ENCODE data around the gene ZNF777.
"Not testable (repeated sequence)": the region's sequence is repeated elsewhere in the genome, so short reads cannot be mapped to it uniquely, and the experiment has no call there.

The ZNF777 gene

DNA sequence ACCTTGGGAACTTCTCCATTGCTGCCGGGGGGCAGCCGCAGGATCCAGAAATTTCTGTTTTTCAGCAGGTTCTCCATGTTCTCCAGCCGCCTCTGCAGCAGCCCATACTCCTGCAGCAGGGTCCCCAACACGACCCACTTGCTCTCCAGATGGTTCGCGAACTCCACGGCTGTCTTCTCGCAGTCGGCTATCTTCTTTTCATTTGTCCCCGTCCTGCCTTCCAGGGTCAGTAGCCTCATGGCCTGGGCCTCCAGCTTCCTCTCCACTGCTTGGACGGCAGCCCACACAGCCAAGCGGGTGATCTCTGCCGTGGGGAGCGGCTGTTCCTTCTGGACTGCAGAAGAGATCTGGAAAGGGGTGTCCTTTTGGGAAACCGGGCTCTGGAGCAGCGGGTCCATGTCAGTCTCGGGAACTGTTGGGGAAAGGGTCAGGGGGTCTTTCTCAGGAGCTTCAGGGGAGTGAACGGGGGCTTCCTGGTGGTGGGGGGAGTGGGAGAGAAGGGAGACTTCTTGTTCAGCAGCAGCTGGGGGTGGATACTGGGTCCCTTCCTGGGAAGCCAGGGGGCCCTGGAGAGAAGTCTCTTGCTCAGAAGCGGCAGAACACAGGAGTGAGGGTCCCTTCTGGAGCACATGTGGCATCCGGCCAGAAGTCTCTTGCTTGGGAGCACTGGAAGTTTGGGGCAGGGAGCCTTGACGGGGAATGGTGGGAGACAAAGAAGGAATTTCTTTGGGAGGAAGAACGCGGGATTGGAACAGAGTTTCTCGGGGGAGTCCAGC lies 5.5 kb downstream of the ZNF777 start:
- H3K4me3 ChIP-seq (ENCODE audit: low read depth, low read length) = no peak overlapping the region
- TF ChIP-seq, protein P1, sequence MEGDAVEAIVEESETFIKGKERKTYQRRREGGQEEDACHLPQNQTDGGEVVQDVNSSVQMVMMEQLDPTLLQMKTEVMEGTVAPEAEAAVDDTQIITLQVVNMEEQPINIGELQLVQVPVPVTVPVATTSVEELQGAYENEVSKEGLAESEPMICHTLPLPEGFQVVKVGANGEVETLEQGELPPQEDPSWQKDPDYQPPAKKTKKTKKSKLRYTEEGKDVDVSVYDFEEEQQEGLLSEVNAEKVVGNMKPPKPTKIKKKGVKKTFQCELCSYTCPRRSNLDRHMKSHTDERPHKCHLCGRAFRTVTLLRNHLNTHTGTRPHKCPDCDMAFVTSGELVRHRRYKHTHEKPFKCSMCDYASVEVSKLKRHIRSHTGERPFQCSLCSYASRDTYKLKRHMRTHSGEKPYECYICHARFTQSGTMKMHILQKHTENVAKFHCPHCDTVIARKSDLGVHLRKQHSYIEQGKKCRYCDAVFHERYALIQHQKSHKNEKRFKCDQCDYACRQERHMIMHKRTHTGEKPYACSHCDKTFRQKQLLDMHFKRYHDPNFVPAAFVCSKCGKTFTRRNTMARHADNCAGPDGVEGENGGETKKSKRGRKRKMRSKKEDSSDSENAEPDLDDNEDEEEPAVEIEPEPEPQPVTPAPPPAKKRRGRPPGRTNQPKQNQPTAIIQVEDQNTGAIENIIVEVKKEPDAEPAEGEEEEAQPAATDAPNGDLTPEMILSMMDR (IDR thresholded peaks at IDR 0.05; ENCODE audit: low read depth, low read length) = no peak
- peaks cover 28% of the 10 kb centered on the region for H3K36me3 ChIP-seq
- no peak overlapping the region for H3K27ac ChIP-seq
- no peaks in the 10 kb centered on the region for H3K9me3 ChIP-seq (ENCODE audit: severe bottlenecking)
- no peak for DNase-seq
- H3K27me3 ChIP-seq (ENCODE audit: insufficient read depth, low read depth, severe bottlenecking) = peaks cover 3% of the 10 kb centered on the region

DNA sequence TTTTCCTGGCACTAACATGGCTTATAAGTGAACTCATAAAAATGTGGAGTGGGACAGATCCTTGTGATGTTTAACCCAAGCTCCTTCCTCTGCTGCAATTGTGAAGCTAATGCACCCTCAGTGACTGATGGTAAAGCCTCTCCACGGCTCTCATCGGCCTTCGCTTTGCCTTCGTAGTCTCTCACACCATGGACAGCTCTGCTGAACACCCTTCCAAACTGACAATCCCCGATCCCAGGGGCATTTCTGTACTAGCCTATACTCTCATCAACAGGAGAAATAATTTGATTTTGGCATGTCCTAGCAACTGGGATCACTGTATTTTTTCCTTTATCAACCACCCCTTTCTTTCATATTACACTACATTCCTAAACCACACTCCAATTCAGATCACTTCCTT lies 6.1 kb downstream of the ZNF777 start:
- TF ChIP-seq, protein P1 (IDR thresholded peaks at IDR 0.05; ENCODE audit: low read depth, low read length) = no peak
- Histone ChIP-seq H3K27me3 (ENCODE audit: insufficient read depth, low read depth, severe bottlenecking) (peaks cover 3% of the 10 kb centered on the region), H3K27ac (no peak overlapping the region), H3K36me3 (peaks cover 34% of the 10 kb centered on the region), H3K4me3 (ENCODE audit: low read depth, low read length) (no peak overlapping the region), H3K9me3 (ENCODE audit: severe bottlenecking) (no peaks in the 10 kb centered on the region)
- no peak for DNase-seq

DNA sequence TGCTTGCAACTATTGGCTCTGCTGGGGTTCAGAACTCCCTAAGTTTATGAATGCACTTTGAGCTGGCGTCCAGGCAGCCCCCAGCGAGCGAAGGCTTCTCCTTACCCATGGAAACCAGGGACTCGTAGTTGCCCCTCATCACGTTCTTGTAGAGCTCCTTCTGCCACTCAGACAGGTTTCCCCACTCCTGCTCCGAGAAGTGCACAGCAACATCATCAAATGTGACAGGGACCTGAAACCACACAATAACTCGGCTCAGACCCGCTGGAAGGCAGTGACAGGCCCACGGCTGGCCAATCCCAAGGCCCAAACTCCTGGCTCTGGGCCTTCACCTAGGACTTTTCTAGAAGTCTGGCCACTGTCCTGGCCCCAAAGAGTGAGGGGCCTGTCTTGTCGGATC lies 6.9 kb downstream of the ZNF777 start:
- Histone ChIP-seq H3K36me3 (peaks cover 36% of the 10 kb centered on the region), H3K9me3 (ENCODE audit: severe bottlenecking) (no peaks in the 10 kb centered on the region), H3K27me3 (ENCODE audit: insufficient read depth, low read depth, severe bottlenecking) (peaks cover 3% of the 10 kb centered on the region), H3K27ac (no peak overlapping the region), H3K4me3 (ENCODE audit: low read depth, low read length) (no peak overlapping the region)
- TF ChIP-seq, protein P1 (IDR thresholded peaks at IDR 0.05; ENCODE audit: low read depth, low read length) = no peak
- no peak for DNase-seq

DNA sequence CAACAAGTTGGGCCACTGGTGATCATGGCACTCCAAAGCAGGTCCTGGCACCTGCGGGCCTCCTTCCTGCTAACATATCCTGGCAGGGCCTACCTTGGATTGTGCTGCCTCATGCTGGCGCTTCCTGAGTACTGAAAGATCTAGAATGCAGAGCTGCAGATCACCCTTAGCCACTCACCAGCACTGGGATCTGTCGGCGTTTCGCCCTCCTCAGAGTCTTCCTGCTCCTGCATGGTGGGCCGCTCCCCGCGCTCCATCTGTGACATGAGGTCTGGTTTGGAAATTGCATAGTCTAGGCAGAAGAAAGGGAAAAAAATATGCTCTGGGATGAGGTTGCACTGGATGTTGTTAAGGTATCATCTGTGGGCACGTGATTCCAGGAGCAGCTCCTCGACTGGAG lies 10.0 kb downstream of the ZNF777 start:
- peaks cover 33% of the 10 kb centered on the region for H3K36me3 ChIP-seq
- H3K4me3 ChIP-seq (ENCODE audit: low read depth, low read length) = no peak overlapping the region
- H3K9me3 ChIP-seq (ENCODE audit: severe bottlenecking) = no peaks in the 10 kb centered on the region
- H3K27ac ChIP-seq = no peak overlapping the region
- no peak for DNase-seq
- H3K27me3 ChIP-seq (ENCODE audit: insufficient read depth, low read depth, severe bottlenecking) = no peaks in the 10 kb centered on the region
- TF ChIP-seq, protein P1 (IDR thresholded peaks at IDR 0.05; ENCODE audit: low read depth, low read length) = no peak

DNA sequence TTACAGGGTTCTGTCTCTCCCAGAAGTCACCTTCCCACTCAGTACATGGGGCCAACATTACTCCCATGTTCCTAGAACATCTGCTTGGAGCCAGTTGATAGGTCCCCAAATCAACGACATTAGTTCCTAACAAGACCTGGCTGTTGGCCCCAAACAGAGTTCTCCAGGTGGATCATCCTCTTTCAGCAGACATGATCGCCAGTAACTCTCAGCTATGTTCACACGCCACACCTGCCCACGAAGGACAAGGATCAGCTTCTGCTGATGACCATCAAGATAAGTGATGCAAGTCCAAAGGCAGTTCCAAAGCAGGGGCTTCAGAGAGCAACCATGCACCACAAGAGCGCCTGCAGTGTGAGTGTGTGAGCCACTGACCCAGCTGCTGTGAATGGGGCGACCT lies 11.0 kb downstream of the ZNF777 start:
- Histone ChIP-seq H3K36me3 (peaks cover 27% of the 10 kb centered on the region), H3K4me3 (ENCODE audit: low read depth, low read length) (no peak overlapping the region), H3K9me3 (ENCODE audit: severe bottlenecking) (no peaks in the 10 kb centered on the region), H3K27me3 (ENCODE audit: insufficient read depth, low read depth, severe bottlenecking) (no peaks in the 10 kb centered on the region), H3K27ac (no peak overlapping the region)
- TF ChIP-seq, protein P1 (IDR thresholded peaks at IDR 0.05; ENCODE audit: low read depth, low read length) = no peak
- DNase-seq = no peak

DNA sequence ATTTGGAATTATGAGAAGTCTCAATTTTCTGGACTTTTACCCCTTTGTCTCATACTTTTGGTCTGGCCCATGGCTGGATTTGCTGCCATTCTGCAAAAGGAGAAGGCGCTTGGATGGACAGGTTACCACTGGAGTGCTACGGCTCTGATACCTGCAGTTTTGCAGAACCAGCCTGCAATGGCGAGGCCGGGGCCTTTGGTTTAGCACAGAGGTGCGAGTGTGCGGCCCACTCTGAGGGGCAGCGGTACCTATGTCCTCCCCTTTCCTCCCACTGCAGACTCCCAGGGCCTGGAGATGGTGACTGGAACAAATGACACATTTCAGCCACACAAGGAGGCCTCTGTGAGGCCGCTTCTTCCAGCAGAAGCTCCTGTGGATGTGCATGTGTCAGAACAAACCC lies 11.9 kb downstream of the ZNF777 start:
- Histone ChIP-seq H3K27me3 (ENCODE audit: insufficient read depth, low read depth, severe bottlenecking) (no peaks in the 10 kb centered on the region), H3K4me3 (ENCODE audit: low read depth, low read length) (no peak overlapping the region)
- TF ChIP-seq, protein P1 (IDR thresholded peaks at IDR 0.05; ENCODE audit: low read depth, low read length) = no peak

DNA sequence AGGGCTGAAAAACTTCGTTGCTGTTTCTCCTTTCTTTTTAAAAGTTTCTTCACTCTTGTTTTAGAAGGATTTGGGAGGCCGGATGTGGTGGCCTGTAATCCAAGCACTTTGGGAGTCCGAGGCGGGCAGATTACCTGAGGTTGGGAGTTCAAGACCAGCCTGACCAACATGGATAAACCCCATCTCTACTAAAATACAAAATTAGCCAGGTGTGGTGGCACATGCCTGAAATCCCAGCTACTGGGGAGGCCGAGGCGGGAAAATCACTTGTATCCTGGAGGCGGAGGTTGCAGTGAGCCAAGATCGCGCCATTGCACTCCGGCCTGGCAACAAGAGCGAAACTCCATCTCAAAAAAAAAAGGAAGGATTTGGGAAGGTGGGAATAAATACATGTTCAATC lies 14.8 kb downstream of the ZNF777 start:
- peaks cover 18% of the 10 kb centered on the region for H3K36me3 ChIP-seq
- not testable (repeated sequence) for DNase-seq

More for the DNA sequence above, 11.9 kb downstream of the ZNF777 start:
- Histone ChIP-seq H3K36me3 (peaks cover 24% of the 10 kb centered on the region), H3K9me3 (ENCODE audit: severe bottlenecking) (no peaks in the 10 kb centered on the region), H3K27ac (no peak overlapping the region)
- DNase-seq = no peak

More for the DNA sequence above, 14.8 kb downstream of the ZNF777 start:
- not testable (repeated sequence) for H3K9me3 ChIP-seq (ENCODE audit: severe bottlenecking); H3K27me3 ChIP-seq (ENCODE audit: insufficient read depth, low read depth, severe bottlenecking); H3K27ac ChIP-seq; H3K4me3 ChIP-seq (ENCODE audit: low read depth, low read length)

Data from WERI-Rb-1 (cell line).